HG02840 (cell line): Measurements from ENCODE around the gene ROR2.
"Not testable (repeated sequence)": the region's sequence is repeated elsewhere in the genome, so short reads cannot be mapped to it uniquely, and the experiment has no call there.

Experiments used
- ATAC-seq: cut with Tn5 transposase; IDR thresholded peaks from one replicate; pipeline ENCODE4 v1.9.1; 2021; ENCODE audit warnings: mild to moderate bottlenecking, moderate library complexity, moderate number of reproducible peaks; ENCODE audit not compliant: unreplicated experiment, low FRiP score

Gene ROR2

DNA sequence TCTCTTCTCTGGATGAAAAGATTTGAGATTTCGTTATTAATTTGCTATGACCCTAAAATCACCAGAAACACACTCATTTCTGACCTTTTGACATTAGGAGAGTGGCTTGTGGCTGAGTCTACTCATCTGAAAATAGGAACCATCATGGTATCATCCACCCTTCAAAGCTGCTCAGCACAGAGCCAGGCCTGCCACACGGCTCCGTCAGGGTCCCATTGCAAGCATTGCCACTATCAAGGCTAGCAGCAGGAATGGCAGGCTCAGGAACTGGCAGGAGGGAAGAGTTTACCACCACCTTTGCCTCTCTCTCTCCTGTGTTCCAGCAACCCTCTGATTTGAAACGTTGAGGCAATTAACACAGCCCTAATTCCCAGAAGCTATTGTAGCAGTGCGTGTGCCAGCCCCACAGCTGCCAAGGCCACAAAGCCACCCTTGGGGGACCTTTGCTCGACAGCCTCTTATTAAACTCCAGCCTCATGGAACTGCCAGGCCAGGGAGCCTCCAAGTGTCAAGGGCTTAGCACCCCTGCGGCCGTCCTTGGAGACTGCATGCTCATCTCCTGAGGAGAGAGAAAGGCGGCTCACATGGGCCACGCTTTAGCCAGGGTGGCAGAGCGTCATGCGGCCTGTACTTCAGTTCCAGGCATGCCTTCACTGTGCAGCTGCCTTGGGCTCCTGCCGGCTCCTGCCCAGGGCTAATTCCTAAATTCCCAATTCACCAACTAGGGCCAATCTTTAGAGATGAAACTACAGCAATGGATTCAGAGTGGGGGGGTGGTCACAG, 145.9 kb downstream of the ROR2 start:
- no peak for ATAC-seq

DNA sequence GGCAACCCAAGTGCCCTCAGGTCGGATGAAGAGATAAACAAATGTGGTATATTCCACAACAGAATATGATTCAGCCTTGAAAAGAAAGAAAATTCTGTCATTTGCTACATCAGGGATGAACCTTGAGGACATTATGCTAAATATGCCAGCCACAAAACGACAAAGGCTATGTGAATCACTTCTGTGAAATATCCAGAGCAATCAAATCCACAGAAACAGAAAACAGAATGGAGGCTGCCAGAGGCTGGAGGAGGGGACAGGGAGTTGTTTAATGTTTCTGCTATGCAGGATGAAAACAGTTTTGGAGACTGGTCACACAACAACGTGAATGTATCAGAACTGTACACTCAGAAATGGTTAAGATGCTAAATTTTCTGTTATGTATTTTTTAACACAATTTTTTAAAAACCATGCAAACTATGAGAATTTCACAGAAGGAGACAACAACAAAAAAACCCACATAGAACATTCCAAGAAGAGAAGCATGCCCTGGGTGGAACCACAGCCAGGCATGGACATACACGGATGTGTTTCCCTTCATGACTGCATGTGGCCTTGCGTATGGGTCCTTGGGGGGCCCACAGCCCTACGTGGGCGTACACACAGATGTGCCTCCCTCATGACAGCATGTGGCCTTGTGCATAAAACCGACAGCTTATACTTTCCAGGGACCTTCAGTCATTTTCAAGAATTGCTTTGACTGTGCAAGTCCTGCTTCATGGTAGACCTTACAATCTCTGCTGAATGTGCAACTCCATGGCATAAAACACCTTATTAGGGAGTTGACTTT, 146.7 kb downstream of the ROR2 start:
- no peak for ATAC-seq

DNA sequence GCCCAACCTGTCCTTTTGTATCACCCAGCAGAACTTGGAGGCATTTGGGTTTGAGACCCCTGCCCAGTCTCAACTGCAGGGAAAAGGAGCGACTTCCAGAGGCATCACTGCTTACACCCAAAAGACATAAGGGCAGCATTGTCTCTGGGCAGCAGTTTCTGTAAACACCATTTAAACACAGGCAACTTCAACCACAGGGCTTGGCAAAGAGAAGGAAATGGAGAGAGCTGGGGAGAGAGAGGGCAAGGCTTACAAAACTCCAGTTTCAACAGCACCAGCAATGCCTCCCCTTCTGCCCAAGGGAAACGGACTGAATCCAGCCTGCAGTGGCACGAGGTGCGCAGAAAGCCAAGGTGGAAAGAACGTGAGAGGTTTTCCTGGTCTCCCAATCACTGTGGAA, 147.6 kb downstream of the ROR2 start:
- ATAC-seq: no peak

DNA sequence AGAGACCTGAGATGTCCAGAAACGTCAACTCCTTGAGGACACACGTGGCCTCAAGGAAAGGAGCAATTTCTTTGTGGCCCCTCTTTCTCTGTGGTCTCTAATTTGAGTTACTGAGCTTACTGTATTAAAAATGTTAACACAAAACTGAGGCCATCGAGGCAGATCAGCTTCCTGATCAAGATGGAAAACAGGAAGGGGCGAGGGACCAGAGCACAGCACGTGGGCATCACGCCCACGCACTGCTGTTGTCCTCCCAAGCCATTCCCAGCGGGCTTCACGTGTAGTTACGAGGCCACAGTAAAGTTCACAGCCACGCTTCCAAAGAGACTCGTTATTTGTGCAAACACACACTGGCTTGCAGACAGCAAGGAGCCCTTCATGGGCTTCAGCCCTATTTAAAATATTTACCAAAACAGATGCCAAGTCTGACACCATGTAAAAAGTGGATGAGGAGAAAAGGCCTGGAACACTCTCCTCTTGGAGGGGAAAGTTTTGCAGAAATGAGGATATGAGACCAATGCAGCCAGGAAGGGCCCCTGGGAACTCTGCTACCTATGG, 149.5 kb downstream of the ROR2 start:
- no peak for ATAC-seq

DNA sequence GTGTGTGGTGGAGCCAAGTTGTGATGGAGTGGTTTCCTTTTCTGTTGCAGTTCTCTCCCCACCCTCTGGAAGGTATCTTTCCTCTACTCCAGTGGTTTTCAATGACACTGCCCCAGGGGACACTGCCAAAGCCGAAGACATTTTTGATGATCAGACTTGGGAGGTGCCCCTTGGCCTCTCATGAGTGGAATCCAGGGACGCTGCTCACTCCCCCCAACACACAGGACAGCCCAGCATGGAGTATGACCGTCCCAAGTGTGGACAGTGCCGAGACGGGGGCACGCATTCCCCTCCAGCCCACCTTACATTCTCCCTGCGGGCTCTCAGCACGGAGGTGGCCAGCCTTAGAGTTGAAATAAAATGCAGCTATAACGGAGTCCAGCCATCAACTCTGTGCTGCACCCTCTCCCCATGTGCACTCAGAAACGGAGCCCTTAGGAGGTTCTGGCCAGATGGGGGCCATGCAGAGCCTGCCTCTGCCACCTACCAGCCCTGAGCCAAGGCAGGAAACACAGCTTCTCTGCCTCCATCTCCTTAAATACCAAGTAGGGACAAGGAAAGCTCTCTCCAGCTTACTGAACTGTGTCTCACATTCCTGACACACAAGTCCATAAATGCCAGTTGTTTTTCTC, 150.8 kb downstream of the ROR2 start:
- no peak for ATAC-seq

DNA sequence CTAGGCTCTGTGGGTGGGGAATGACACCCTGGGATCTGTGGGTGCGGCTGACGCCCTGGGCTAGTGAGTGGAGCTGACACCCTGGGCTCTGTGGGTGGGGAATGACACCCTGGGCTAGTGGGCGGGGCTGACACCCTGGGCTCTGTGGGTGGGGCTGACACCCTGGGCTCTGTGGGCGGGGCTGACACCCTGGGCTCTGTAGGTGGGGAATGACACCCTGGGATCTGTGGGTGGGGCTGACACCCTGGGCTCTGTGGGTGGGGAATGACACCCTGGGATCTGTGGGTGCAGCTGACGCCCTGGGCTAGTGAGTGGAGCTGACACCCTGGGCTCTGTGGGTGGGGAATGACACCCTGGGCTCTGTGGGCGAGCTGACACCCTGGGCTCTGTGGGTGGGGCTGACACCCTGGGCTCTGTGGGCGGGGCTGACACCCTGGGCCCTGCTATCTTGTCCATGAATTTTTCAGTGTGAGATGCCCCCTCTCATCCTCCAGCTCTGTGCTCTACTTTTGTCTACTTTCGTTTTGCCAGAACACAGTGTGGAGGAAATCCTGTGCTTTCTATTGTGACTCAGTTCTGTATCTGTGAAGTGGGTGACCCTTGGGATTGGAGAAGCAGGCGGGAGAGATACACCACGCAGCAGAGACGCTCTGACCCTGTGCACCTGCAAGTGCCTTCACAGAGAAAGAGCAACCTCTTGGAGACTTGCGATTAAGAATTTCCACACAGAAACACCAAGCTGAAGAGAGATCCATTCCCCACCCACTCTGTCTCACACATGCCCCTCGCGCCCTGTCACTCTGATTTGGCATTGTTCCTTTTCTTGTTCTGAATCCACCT, 151.5 kb downstream of the ROR2 start:
- not testable (repeated sequence) for ATAC-seq

DNA sequence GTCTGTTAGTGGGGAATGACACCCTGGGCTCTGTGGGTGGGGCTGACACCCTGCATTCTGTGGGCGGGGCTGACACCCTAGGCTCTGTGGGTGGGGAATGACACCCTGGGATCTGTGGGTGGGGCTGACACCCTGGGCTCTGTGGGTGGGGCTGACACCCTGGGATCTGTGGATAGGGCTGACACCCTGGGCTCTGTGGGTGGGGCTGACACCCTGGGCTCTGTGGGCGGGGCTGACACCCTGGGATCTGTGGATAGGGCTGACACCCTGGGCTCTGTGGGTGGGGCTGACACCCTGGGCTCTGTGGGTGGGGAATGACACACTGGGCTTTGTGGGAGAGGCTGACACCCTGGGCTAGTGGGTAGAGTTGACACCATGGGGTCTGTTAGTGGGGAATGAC, 152.5 kb downstream of the ROR2 start:
- not testable (repeated sequence) for ATAC-seq

DNA sequence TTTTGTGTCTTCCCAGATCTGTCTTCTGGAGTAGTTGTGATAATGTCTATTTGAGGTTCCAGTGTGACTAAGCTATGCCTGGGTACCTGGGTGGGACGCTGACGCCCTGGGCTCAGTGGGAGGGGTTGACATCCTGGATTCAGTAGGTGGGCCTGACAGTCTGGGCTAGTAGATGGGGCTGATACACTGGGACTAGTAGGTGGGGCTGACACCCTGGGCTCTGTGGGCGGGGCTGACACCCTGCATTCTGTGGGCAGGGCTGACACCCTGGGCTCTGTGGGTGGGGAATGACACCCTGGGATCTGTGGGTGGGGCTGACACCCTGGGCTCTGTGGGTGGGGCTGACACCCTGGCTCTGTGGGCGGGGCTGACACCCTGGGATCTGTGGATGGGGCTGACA, 153.5 kb downstream of the ROR2 start:
- ATAC-seq: not testable (repeated sequence)

DNA sequence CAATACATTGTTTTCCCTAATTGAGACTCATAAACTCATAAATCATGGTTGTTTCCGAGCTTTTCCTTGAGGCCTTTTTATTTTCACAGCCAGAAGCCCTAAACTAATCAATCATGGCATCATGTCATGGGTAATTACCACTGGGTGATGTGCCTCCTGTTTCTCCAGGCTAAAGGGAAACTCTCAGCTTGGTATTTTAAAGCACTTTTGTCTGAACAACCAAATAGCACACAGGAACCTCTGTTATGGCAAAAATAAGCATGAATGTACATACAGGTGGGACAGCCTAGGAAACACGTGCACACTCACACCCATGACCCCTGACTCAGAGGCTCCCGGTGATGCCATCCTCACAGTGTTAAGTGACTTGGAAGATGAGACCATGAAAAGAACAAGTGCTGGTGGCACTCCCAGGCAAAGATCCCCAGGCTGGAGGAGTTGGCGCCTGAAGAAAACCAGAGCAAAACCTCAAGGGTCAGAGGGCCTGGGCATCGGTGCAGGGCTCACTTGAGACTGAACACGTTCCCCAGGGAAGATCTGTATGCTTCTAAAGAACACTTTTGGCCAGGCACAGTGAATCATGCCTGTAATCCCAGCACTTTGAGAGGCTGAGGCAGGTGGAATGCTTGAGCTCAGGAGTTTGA, 154.3 kb downstream of the ROR2 start:
- no peak for ATAC-seq

DNA sequence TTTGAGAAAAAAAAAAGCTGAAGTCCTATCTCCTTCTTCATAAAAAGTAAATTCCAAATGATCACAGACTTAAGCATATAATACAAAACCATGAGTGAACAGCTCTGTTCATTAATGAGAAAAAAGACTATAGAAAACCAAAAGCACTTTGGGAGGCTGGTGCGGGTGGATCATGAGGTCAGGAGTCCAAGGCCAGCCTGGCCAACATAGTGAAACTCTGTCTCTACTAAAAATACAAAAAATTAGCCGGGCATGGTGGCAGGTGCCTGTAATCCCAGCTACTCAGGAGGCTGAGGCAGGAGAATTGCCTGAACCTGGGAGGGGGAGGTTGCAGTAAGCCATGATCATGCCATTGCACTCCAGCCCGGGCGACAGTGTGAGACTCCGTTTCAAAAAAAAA, 156.7 kb downstream of the ROR2 start:
- ATAC-seq: not testable (repeated sequence)

DNA sequence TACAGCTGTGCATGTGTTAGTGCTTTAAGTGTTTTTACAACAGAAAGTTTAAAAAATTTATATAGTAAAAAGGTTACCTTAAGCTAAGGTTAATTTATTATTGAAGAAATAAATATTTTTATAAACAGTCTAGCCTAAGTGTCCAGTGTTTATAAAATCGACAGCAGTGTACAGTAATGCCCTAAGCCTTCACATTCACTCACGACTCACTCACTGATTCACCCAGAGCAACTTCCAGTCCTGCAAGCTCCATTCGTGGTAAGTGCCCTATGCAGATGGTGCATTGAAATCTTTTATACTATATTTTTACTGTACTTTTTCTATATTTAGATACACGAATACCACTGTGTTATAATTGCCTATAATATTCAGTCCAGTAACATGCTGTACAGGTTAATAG, 159.1 kb downstream of the ROR2 start:
- ATAC-seq: no peak

DNA sequence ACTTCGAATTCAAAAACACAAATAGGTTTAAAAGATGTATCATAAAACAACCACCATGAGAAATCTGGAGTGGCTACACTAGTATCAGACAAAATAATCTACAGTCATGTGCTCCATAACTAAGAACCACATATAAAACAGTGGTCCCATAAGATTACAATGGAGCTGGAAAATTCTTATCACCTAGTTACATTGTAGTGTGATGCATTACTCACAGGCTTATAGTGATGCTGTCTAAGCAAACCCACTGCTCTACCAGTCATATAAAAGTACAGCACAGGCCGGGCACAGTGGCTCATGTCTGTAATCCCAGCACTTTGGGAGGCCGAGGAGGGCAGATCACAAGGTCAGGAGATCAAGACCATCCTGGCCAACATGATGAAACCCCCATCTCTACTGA, 160.1 kb downstream of the ROR2 start:
- ATAC-seq: no peak

DNA sequence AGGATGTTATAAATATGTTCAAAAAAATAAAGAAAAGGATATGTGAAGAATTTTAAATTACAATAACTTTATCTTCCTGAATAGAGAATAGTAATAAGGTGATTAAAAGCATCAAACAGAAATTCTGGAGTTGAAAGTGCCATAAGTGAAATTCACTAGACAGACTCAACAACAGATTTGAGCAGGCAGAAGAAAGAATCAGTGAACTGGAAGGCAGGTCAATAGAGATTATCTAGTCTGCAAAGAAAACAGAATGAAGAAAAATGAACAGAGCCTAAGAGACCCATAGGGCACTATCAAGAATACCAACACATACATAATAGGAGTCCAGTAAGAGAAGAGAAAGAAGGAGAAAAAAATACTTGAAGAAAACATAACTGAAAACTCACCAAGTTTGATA, 162.1 kb downstream of the ROR2 start:
- no peak for ATAC-seq

DNA sequence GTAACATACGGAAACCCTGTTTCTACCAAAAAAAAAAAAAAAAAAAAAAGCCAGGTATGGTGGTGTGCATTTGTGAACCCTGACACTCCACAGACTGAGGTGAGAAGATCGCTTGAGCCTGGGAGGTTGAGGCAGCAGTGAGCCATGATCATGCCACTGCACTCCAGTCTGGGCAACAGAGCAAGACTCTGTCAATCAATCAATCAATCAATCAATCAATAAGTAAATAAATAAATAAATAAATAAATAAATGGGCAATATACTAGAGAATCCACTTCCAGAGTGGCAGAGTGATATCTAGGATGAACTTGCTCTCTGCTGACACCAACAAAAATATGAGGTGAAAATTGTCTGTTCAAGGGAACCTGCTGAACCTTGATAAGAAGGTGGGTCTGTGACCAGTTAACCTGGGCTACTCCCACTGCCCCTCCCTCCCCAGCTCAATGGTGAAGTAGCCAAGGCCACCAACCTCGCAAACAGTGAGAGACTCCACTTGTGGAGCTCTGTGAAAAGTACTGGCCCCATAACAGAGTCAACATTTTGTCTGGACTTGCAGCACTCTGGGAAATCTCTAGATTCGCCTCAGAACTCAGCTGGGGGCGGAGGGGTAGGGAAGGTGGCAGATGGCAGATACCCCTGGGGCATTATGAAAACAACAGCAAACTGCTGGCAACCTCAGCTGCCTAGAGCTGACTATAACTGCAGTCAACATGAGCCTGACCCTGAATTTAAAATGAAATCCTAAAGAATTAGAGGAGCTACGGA, 163.7 kb downstream of the ROR2 start:
- ATAC-seq: no peak

DNA sequence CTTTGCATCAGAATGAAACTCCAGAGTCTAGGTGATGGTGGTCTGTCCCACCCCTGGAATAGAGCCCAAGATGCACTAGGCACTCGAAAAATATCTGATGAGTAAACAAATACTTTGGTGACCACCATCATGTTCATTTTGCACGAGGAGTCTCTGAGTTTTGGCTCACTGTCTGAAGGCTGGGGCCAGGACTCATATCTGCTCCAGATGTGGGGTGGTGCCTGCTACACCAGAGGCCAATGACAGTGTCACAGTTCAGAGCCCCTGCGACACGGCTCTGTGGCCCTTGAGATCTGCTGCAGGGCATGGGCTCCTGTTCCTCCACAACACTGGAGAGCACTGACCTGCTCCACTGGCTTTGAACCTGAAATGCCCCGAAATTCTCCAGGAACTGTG, 164.6 kb downstream of the ROR2 start:
- no peak for ATAC-seq

DNA sequence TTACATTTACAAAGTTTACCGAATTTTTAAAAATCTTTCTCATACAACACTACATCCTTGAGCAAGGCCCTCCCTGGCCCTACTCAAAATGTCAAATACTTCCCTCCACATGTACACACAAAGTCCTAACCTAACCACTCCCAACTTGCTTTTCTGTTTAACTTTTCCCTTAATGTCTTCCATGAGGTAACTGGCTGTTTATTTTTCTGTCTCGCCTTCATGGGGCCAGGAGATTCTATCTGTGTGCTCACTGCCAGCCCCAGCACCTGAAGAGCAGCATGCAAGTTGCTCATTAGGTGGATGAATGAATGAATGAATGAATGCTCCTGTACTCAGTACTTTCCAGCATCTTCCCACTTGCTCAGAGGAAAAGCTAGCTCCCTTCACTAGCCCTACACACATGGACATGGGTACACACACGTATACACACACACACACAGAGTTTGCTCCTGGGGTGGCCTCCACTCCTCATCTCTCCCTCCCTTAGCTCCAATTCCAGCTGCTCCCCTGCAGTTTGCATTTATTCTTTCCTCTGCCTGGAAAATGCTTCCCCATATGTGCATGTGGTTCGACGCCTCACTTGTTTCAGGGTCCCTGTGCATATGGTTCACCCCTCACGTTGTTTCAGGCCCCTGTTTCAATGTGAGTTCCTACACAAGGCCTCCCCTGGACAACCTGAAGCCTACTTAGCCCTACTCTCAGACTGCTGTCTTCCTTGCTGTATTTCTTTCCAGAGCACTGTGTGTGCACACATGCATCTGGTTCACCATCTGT, 165.2 kb downstream of the ROR2 start:
- ATAC-seq: no peak

DNA sequence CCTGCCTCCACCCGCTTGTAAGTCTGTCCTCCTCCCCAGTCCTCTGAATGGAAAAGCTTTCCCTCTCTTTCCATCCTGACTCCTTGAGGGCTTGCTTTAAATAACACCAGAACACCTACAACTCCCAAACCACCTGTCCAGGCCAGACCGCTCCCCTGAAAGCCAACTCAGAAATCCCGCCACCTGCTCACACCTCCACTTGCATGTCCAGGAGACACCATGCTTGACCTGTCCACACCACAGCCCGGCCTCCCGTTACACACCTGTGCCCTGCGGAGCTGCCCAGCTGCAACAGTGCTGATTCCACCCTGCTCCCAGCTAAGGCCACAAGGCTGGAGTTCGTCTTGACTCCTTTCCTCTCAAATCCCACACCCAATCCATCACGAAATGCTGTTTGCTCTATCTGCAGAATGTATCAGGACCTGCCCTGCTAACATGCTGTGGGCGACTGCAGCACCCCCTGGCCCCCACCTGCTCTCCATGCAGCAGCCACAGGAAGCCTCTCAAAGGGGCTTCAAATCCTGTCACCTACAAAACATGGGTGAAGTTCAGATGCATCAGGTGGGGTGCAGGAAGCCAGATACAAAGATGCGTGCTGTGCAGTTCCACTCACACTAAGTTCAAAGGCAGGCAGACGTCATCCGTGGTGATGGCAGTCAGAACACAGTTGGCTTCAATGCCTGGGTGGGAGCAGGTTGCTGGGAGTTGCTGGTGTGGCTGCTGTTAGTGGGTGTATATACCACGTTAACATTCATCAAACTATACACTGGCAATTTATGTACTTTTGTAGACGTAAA, 166.0 kb downstream of the ROR2 start:
- no peak for ATAC-seq

DNA sequence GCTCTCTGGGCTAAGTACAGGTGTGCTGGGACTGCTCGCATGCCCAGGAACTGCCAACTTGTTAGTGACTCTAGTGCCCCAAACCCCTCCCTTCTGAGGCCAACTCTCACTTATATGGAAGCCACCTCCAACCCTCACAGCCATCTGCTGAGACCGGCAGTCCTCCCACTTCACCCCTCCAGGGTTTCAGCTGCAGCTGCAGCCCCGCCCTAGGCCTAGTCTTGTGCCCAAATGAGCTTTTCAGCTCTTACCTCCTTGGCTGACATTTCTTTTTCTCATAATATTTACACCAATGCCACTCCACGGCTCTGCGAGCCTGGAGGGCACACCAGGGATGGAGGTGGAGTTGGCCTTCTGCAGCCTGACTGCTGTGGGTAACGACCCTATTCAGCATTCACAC, 166.6 kb downstream of the ROR2 start:
- no peak for ATAC-seq
